ENCODE data around the gene DISP1. TPM values are rescaled to one million over a fixed set of nuclear protein-coding genes. Genes with fewer than 3 reads are reported as not detected.

Gene DISP1
- total RNA-seq, 1 experiment from 2014 or later = 6.9 TPM

- H3K9me2 ChIP-seq (ENCODE audit: insufficient read depth) = no peaks in the 10 kb centered on the region
- H3K4me1 ChIP-seq (replicated peaks; ENCODE audit: insufficient read depth) = peaks cover 11% of the 10 kb centered on the region
- no peaks in the 10 kb centered on the region for H3K79me2 ChIP-seq (ENCODE audit: low read depth)
- H2AFZ ChIP-seq = no peak overlapping the region
- DNase-seq = peak in 1 of 2 experiments; percentile 54
- ChIA-PET POLR2A (ENCODE audit: unreplicated experiment) (interaction anchor here (0.6 kb wide), 1 partner anchor 330 kb away, joined by 10 read pairs; no protein-coding TSS in a partner anchor), CTCF (interaction anchor here (0.8 kb wide), 1 partner anchor 301 kb away, joined by 3 read pairs; no protein-coding TSS in a partner anchor)
- no peaks in the 10 kb centered on the region for H3K36me3 ChIP-seq (ENCODE audit: low read depth)
- H4K20me1 ChIP-seq (ENCODE audit: insufficient read depth) = 0 out of 2 replicates have a peak, but pooled peaks cover 5% of the 10 kb centered on the region
- peaks cover 54% of the 10 kb centered on the region for H3K27me3 ChIP-seq (ENCODE audit: insufficient read depth, low read depth)
- TF ChIP-seq CTCF (conservative IDR thresholded peaks at IDR 0.05) (no peak), EZH2 (IDR thresholded peaks at IDR 0.05; ENCODE audit: low read depth) (no peak)
- H3K27ac ChIP-seq = no peak overlapping the region
- no peak overlapping the region for H3K4me2 ChIP-seq
- no TSS peak for BruUV-seq (replicated peaks)
- H3K4me3 ChIP-seq = no peak overlapping the region
- peaks cover 16% of the 10 kb centered on the region for H3F3A ChIP-seq (ENCODE audit: insufficient read depth, low read depth)
- intact Hi-C loops (cut with micrococcal nuclease; ENCODE audit: unreplicated experiment) = loop anchor here (5.0 kb wide), 1 partner anchor 51 kb away; the partner anchor contains the start of gene FAM177B
- H3K9me3 ChIP-seq (ENCODE audit: insufficient read depth, low read depth) = no peaks in the 10 kb centered on the region
Measured at GRCh38 chr1:222788402-222789156, 26.3 kb upstream of the DISP1 start.

- Histone ChIP-seq H3K27ac (no peak overlapping the region), H3K4me2 (no peak overlapping the region), H3K4me1 (replicated peaks; ENCODE audit: insufficient read depth) (peaks cover 2% of the 10 kb centered on the region), H3K9me3 (ENCODE audit: insufficient read depth, low read depth) (no peaks in the 10 kb centered on the region), H3K36me3 (ENCODE audit: low read depth) (no peaks in the 10 kb centered on the region), H3K4me3 (no peak overlapping the region), H4K20me1 (ENCODE audit: insufficient read depth) (no peaks in the 10 kb centered on the region), H2AFZ (no peak overlapping the region), H3K79me2 (ENCODE audit: low read depth) (no peaks in the 10 kb centered on the region), H3F3A (ENCODE audit: insufficient read depth, low read depth) (peaks cover 7% of the 10 kb centered on the region), H3K27me3 (ENCODE audit: insufficient read depth, low read depth) (peaks cover 44% of the 10 kb centered on the region), H3K9me2 (ENCODE audit: insufficient read depth) (no peaks in the 10 kb centered on the region)
- intact Hi-C loops (cut with micrococcal nuclease; ENCODE audit: unreplicated experiment) = loop anchor here (5.0 to 10.0 kb wide), 2 partner anchors 207 to 455 kb away; no protein-coding TSS in a partner anchor
- ChIA-PET POLR2A (ENCODE audit: unreplicated experiment) (no interaction called here), CTCF (no interaction called here)
- no peak for DNase-seq
- BruUV-seq (replicated peaks) = no TSS peak
- TF ChIP-seq CTCF (conservative IDR thresholded peaks at IDR 0.05) (no peak), EZH2 (IDR thresholded peaks at IDR 0.05; ENCODE audit: low read depth) (no peak)
Measured at GRCh38 chr1:222790115-222790514, 24.7 kb upstream of the DISP1 start.

- Histone ChIP-seq H3K9me3 (ENCODE audit: insufficient read depth, low read depth) (no peaks in the 10 kb centered on the region), H3K36me3 (ENCODE audit: low read depth) (no peaks in the 10 kb centered on the region), H4K20me1 (ENCODE audit: insufficient read depth) (no peaks in the 10 kb centered on the region), H3K9me2 (ENCODE audit: insufficient read depth) (no peaks in the 10 kb centered on the region), H3K79me2 (ENCODE audit: low read depth) (no peaks in the 10 kb centered on the region), H3K27me3 (ENCODE audit: insufficient read depth, low read depth) (peaks cover 41% of the 10 kb centered on the region), H3K4me1 (replicated peaks; ENCODE audit: insufficient read depth) (no peaks in the 10 kb centered on the region), H3K4me3 (no peak overlapping the region), H3K27ac (no peak overlapping the region), H3F3A (ENCODE audit: insufficient read depth, low read depth) (peaks cover 3% of the 10 kb centered on the region; the same call in 1 of the 2 replicates), H3K4me2 (no peak overlapping the region), H2AFZ (no peak overlapping the region)
- intact Hi-C loops (cut with micrococcal nuclease; ENCODE audit: unreplicated experiment) = loop anchor here (5.0 to 10.0 kb wide), 2 partner anchors 207 to 454 kb away; no protein-coding TSS in a partner anchor
- DNase-seq = no peak
- ChIA-PET POLR2A (ENCODE audit: unreplicated experiment) (no interaction called here), CTCF (no interaction called here)
- no peak for TF ChIP-seq EZH2 (IDR thresholded peaks at IDR 0.05; ENCODE audit: low read depth)
- TF ChIP-seq CTCF (conservative IDR thresholded peaks at IDR 0.05) = no peak
- BruUV-seq (replicated peaks) = no TSS peak
Measured at GRCh38 chr1:222790520-222790919, 24.3 kb upstream of the DISP1 start.

All from PC-9 (cell line).